ENCODE results near the gene MSX2.

GRCh38 chr5:174675110-174675509, 49.3 kb upstream of the MSX2 start:
- no peak for TF ChIP-seq MYC (IDR thresholded peaks at IDR 0.05; ENCODE audit: low read depth, low read length)
- TF ChIP-seq POLR2A (IDR thresholded peaks at IDR 0.05; ENCODE audit: extremely low read depth, insufficient read length), result no peak
- no peak for TF ChIP-seq MAX (IDR thresholded peaks at IDR 0.05; ENCODE audit: low read depth, low read length)
- no peak for TF ChIP-seq CTCF (IDR thresholded peaks at IDR 0.05; ENCODE audit: low read depth, low read length)

Measured in NB4 (cell line).